Brain (organoid and tissue), 1 donor: ENCODE results near the gene UGT2B28. TPM values are rescaled to one million over a fixed set of nuclear protein-coding genes. Genes with fewer than 3 reads are reported as not detected.

Experiments used
- polyA plus RNA-seq: library from polyadenylated mRNA; stranded (reverse); fragments of 350-450 nt; fragmentation: Illumina TruSeq; extraction: RNeasy Lipid Tissue Mini Kit (QIAGEN cat#74804); gene quantifications from one replicate; pipeline ENCODE4 v1.2.3, GENCODE V29; 2015; ENCODE audit warnings: low read depth, low replicate concordance; ENCODE audit not compliant: insufficient read depth

Gene UGT2B28
- polyA plus RNA-seq, 1 donor from 2014 or later: not detected

Other genes with a start within 250 kb of the UGT2B28 start
- gene UGT2B7, start 184.0 kb upstream of the UGT2B28 start, polyA plus RNA-seq: not detected
- gene UGT2B11, start 65.7 kb upstream of the UGT2B28 start, polyA plus RNA-seq: not detected
- gene UGT2B4, start 215.4 kb downstream of the UGT2B28 start, polyA plus RNA-seq: not detected